Gastrocnemius medialis (tissue), 4 donors: ENCODE measurements around the gene LRRC63. TPM values are rescaled to one million over a fixed set of nuclear protein-coding genes. Genes with fewer than 3 reads are reported as not detected.

Source experiments
- ATAC-seq, 2 donors: fragments of 150-250 bp; one replicate each; pipeline ENCODE4 v1.9.1; 2016
- DNase-seq, 2 donors: peaks; one replicate each; pipeline ENCODE4 v3.0.0-alpha.2; 2019
- H3K27ac ChIP-seq, 4 donors: fragments of 200-600 bp; sonication (generic); 1 replicate in 1 of 4; 2 replicates in 3 of 4; pipeline ENCODE4 v1.5.1; 2016 to 2018; ENCODE audit warnings: mild to moderate bottlenecking in 2 of 4, moderate library complexity in 1 of 4
- H3K27me3 ChIP-seq, 3 donors: fragments of 200-600 bp; sonication (generic) in 2 of 3; 1 replicate in 1 of 3; 2 replicates in 2 of 3; pipeline versions ENCODE4 v1.5.1 to v1.6.0; 2016 to 2019; ENCODE audit warnings: mild to moderate bottlenecking in 1 of 3, moderate library complexity in 1 of 3
- H3K36me3 ChIP-seq, 2 donors: fragments of 200-600 bp; sonication (generic) in 1 of 2; one replicate each; pipeline ENCODE4 v1.5.1; 2017 to 2018
- H3K4me1 ChIP-seq, 2 donors: fragments of 200-600 bp; sonication (generic) in 1 of 2; one replicate each; pipeline ENCODE4 v1.5.1; 2016 to 2017; ENCODE audit warnings: mild to moderate bottlenecking in 2 of 2
- H3K4me3 ChIP-seq, 4 donors: fragments of 200-600 bp; sonication (generic) in 3 of 4; 1 replicate in 1 of 4; 2 replicates in 3 of 4; pipeline ENCODE4 v1.5.1; 2016 to 2019; ENCODE audit warnings: mild to moderate bottlenecking in 2 of 4
- H3K9me3 ChIP-seq, 3 donors: fragments of 200-600 bp; sonication (generic) in 2 of 3; 1 replicate in 1 of 3; 2 replicates in 2 of 3; pipeline ENCODE4 v1.5.1; 2016 to 2019
- POLR2A ChIP-seq, 2 donors: fragments of 450-650 bp; IDR thresholded peaks; one replicate each; pipeline ENCODE4 v1.6.1; 2017; ENCODE audit warnings: antibody characterized with exemption in 2 of 2, mild to moderate bottlenecking in 2 of 2, moderate library complexity in 2 of 2
- in situ Hi-C, 4 donors: fragments of 200-750 bp; cut with MboI; loops; one replicate each; pipeline versions ENCODE4 v1.15.0 to v1.8.0; 2017; ENCODE audit warnings: low sequenced_read_pairs in 4 of 4
- intact Hi-C: fragments of 100-400 bp; cut with DNase I; formaldehyde crosslinking; loops from one replicate; pipeline ENCODE4 v1.15.1; 2023; ENCODE audit warnings: low total_unique reads
- total RNA-seq, 4 donors: library from RNA; depleted of rRNA; stranded (reverse); fragments of >200 nt; gene quantifications; one replicate each; pipeline versions ENCODE4 v1.1.0 to v1.2.3, GENCODE V29; 2016
- TF ChIP-seq, protein P1 (sequence below), 5 experiments: fragments of 450-650 bp in 3 of 5; fragments of 200-600 bp in 2 of 5; sonication (generic) in 2 of 5; IDR thresholded peaks in 4 of 5; conservative IDR thresholded peaks in 1 of 5; 1 replicate in 4 of 5; 2 replicates in 1 of 5; pipeline ENCODE4 v1.5.1; 2016 to 2019; ENCODE audit warnings: antibody characterized with exemption in 5 of 5, mild to moderate bottlenecking in 3 of 5, moderate library complexity in 3 of 5

Gene LRRC63
- total RNA-seq, 4 donors from 2014 or later, result not detected

DNA sequence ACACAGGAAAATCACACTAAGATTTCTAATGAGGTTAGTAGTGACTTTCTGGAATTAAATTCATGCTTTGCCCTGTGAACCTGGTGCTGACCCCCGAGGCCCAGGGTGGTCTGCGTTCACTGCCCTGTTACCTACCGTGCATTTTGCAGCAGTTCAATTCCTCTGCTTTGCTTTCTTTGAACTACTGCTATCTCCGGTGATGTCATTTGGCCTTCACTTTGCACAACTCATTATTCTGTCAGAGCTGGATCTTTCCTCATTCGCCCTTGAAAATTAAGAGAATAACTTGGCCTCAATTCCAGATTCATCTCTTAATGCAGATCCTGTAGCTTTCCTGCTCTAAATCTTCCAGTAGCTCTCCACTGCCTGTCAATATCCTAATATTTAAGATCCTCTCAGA lies 8.8 kb upstream of the LRRC63 start:
- no peaks in the 10 kb centered on the region for H3K9me3 ChIP-seq
- intact Hi-C loops (no loop called here), in situ Hi-C loops (no loop called here)
- ATAC-seq (no peak), DNase-seq (no peak)
- TF ChIP-seq POLR2A (IDR thresholded peaks at IDR 0.05), result no peak
- H3K27ac ChIP-seq, result no peak overlapping the region
- no peak overlapping the region for H3K4me3 ChIP-seq
- H3K36me3 ChIP-seq, result no peaks in the 10 kb centered on the region
- H3K27me3 ChIP-seq, result no peaks in the 10 kb centered on the region
- no peaks in the 10 kb centered on the region for H3K4me1 ChIP-seq

DNA sequence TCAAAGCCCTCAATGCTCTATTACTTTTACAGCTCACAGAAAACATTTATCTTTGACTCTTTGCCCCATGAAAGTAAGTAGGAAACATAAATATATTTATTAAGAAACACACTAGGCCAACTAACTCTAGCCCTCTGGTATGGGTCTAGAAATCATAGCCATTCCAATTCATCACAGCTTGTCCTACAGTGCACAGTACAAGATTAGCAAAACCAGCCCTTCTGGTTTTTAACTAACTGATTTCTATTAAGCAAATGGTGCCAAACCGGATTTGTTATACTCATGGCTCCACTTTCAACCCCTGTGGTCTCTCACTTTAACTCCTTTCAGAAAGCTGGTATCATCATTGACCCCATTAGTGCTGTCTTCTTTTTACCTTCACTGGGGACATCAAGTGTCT lies 5.6 kb upstream of the LRRC63 start:
- Histone ChIP-seq H3K27me3 (no peaks in the 10 kb centered on the region), H3K4me1 (no peaks in the 10 kb centered on the region), H3K27ac (no peak overlapping the region), H3K4me3 (no peak overlapping the region), H3K9me3 (no peaks in the 10 kb centered on the region), H3K36me3 (no peaks in the 10 kb centered on the region)
- DNase-seq (no peak), ATAC-seq (no peak)
- in situ Hi-C loops, result no loop called here
- intact Hi-C loops, result no loop called here
- no peak for TF ChIP-seq POLR2A (IDR thresholded peaks at IDR 0.05)
- TF ChIP-seq, protein P1, sequence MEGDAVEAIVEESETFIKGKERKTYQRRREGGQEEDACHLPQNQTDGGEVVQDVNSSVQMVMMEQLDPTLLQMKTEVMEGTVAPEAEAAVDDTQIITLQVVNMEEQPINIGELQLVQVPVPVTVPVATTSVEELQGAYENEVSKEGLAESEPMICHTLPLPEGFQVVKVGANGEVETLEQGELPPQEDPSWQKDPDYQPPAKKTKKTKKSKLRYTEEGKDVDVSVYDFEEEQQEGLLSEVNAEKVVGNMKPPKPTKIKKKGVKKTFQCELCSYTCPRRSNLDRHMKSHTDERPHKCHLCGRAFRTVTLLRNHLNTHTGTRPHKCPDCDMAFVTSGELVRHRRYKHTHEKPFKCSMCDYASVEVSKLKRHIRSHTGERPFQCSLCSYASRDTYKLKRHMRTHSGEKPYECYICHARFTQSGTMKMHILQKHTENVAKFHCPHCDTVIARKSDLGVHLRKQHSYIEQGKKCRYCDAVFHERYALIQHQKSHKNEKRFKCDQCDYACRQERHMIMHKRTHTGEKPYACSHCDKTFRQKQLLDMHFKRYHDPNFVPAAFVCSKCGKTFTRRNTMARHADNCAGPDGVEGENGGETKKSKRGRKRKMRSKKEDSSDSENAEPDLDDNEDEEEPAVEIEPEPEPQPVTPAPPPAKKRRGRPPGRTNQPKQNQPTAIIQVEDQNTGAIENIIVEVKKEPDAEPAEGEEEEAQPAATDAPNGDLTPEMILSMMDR (IDR thresholded peaks at IDR 0.05 in 4 of 5, conservative IDR thresholded peaks at IDR 0.05 in 1 of 5), result no peak

DNA sequence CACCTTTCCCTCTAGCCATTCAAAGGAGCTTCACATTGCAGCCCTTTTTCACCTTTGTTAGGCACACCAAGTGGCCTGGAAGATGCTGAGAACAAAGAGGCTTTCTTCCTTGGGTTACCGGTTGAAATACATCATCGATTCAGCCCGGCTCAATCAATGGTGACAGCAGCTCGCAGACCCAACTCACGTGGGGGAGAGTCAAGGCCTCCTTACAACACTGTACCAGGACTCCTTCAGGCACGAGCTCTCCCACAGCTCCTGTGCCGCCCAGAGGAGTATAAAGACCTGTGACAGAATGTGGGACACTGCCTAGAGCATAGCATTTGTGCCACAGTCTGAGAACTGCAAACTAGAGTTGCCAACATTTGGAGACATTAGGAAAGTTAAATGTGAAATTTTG lies 3.9 kb upstream of the LRRC63 start:
- ATAC-seq (no peak), DNase-seq (no peak)
- Histone ChIP-seq H3K27ac (no peak overlapping the region), H3K9me3 (no peaks in the 10 kb centered on the region), H3K36me3 (no peaks in the 10 kb centered on the region), H3K4me3 (no peak overlapping the region), H3K4me1 (peaks cover 0 to 4% of the 10 kb centered on the region in 2 donors), H3K27me3 (no peaks in the 10 kb centered on the region)
- intact Hi-C loops (no loop called here), in situ Hi-C loops (no loop called here)
- no peak for TF ChIP-seq POLR2A (IDR thresholded peaks at IDR 0.05)
- TF ChIP-seq, protein P1 (IDR thresholded peaks at IDR 0.05 in 4 of 5, conservative IDR thresholded peaks at IDR 0.05 in 1 of 5), result no peak

DNA sequence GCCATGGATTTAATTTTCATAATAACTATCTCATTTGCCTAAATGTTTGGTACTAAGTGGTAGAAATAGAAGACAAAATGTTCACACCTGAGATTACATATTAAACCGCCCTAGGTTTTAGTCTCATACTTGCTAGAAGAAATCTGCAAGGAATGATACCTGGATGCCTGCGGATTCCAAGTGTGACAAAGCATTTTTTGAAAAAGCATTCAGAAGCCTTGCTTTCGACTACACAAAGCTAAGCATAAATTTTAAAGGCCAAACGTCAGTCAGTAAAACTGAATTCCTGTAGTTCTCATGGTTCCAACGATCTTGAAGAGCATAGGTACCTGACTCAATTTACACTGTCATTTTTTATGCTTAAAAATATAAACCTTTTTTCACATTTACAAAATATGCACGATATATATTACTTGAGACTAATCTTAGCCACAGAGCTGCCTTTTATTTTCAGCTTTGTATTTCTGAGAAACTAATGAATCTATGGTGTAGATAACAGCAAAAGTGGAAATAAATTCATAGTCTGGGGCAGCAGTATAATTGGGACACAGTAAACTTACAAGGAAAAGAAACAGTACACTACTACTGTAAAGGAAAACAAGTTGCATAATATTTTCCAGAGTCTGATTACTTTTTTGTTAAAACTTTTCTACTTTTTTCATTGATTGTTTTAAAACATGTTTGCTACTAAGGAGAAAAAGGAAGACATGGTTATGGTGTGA lies 1.2 kb upstream of the LRRC63 start:
- Histone ChIP-seq H3K36me3 (no peaks in the 10 kb centered on the region), H3K27me3 (no peaks in the 10 kb centered on the region), H3K4me3 (peak overlapping the region in 2 of 4 donors; percentile 51 to 58), H3K9me3 (no peaks in the 10 kb centered on the region), H3K4me1 (peaks cover 0 to 4% of the 10 kb centered on the region in 2 donors), H3K27ac (no peak overlapping the region)
- TF ChIP-seq, protein P1 (IDR thresholded peaks at IDR 0.05 in 4 of 5, conservative IDR thresholded peaks at IDR 0.05 in 1 of 5), result no peak
- TF ChIP-seq POLR2A (IDR thresholded peaks at IDR 0.05), result no peak
- intact Hi-C loops (no loop called here), in situ Hi-C loops (no loop called here)
- ATAC-seq (no peak), DNase-seq (no peak)

DNA sequence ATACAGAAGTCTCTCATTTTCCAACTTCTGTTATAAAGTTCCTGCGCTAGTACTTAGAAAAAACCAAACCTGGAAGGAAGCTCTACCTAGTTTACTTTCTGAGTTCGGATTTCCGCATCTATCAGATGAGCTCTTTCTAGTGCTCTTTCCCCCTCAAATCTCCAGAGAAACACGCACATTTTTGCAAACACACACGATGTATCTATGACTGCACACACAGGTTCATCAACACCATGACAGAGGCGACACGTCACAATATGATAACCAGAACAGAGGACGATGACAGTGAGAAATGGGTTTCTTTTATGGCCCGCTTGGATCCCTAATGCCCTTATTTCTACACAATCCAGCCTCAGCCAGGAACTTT lies 629 bp upstream of the LRRC63 start:
- H3K27me3 ChIP-seq, result no peaks in the 10 kb centered on the region
- peaks cover 0 to 4% of the 10 kb centered on the region in 2 donors for H3K4me1 ChIP-seq
- H3K4me3 ChIP-seq, result peak overlapping the region; percentile 43 to 58 (median 50)
- ATAC-seq, result no peak
- no peak for DNase-seq
- intact Hi-C loops, result no loop called here
- H3K27ac ChIP-seq, result no peak overlapping the region
- H3K9me3 ChIP-seq, result no peaks in the 10 kb centered on the region
- no peaks in the 10 kb centered on the region for H3K36me3 ChIP-seq
- in situ Hi-C loops, result no loop called here
- TF ChIP-seq, protein P1 (IDR thresholded peaks at IDR 0.05 in 4 of 5, conservative IDR thresholded peaks at IDR 0.05 in 1 of 5), result no peak
- no peak for TF ChIP-seq POLR2A (IDR thresholded peaks at IDR 0.05)
